Cardiac fibroblast (primary cell): ENCODE data around the gene ANKDD1A.

Experiments used
- DNase-seq, 2 donors: peaks; one replicate each; pipeline versions ENCODE4 v3.0.0 to v3.0.0-alpha.2; 2010; ENCODE audit warnings: low read depth in 2 of 2
- H3K4me3 ChIP-seq, 2 donors: replicated peaks in 1 of 2; 1 replicate in 1 of 2; 2 replicates in 1 of 2; pipeline ENCODE4 v1.5.1; 2011; ENCODE audit warnings: low read depth in 2 of 2, low read length in 2 of 2, mild to moderate bottlenecking in 2 of 2, moderate library complexity in 1 of 2
- TF ChIP-seq, protein P1 (sequence below): IDR thresholded peaks from one replicate; pipeline ENCODE4 v1.5.1; 2011; ENCODE audit warnings: low read depth, mild to moderate bottlenecking, low read length, inconsistent platforms

The ANKDD1A gene

DNA sequence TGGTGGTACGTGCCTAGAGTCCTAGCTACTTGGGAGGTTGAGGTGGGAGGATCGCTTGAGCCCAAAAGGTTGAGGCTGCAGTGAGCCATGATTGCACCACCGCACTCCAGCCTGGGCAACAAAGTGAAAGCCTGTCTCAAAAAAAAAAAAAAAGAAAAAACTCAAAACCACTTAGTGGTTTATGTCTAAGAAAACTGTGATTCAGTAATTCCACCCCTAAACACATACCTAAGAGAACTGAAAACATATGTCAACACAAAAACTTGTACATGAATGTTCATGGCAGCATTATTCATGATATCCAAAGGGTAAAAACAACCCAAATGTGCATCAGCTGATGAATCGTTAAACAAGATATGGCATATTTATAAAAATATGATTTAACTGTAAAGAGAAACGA is 63.7 kb downstream of the ANKDD1A start:
- no peak for DNase-seq

DNA sequence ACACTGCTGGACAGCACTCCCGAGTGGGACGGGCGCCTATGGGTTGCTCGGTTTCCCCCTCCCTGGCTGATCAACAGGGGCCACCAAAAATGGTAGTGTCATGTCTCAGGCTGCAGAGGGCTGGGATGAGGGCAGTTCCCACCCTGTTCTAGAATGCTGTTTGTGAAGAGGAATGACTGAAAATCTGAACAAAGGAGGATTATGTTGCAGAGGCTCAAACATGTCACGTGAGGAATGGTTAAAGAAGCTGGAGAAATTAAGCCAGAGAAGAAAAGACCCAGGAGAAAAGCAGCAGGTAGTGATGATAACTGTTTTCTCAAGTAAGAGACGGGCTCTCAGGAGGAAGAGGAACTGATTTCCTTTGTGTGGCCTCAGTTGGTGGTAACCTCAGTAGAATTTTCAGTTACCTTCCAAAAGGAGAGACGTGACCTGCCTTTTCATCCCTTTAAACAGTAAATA is 67.6 kb downstream of the ANKDD1A start:
- TF ChIP-seq, protein P1, sequence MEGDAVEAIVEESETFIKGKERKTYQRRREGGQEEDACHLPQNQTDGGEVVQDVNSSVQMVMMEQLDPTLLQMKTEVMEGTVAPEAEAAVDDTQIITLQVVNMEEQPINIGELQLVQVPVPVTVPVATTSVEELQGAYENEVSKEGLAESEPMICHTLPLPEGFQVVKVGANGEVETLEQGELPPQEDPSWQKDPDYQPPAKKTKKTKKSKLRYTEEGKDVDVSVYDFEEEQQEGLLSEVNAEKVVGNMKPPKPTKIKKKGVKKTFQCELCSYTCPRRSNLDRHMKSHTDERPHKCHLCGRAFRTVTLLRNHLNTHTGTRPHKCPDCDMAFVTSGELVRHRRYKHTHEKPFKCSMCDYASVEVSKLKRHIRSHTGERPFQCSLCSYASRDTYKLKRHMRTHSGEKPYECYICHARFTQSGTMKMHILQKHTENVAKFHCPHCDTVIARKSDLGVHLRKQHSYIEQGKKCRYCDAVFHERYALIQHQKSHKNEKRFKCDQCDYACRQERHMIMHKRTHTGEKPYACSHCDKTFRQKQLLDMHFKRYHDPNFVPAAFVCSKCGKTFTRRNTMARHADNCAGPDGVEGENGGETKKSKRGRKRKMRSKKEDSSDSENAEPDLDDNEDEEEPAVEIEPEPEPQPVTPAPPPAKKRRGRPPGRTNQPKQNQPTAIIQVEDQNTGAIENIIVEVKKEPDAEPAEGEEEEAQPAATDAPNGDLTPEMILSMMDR, result no peak
- no peak for DNase-seq

More for the DNA sequence above, 63.7 kb downstream of the ANKDD1A start:
- H3K4me3 ChIP-seq, result no peak overlapping the region
- TF ChIP-seq, protein P1, result no peak

DNA sequence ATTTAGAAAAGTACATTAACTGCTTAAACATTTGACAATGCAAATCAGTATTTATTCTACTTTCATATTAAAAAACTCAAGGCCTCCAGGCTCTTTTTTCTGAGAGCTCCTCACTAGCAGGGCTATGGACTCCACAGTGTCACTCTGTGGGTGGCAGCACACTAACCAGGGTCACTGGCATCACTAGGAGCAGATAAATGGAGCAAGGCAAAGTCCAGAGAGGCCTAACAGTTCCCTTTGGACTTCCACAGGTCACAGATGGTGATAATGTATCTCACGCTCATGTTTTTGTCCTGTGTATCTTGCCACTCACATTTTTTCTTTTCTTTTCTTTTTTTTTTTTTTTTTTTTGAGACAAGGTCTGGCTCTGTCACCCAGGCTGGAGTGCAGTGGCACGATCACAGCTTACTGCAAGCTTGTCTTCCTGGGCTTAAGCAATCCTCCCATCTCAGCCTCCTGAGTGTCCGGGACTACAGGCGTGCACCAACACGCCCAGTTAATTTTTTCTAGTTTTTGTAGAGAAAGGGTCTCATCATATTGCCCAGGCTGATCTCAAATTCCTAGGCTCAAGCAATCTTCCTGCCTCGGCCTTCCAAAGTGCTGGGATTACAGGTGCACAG is 70.2 kb downstream of the ANKDD1A start:
- no peak overlapping the region for H3K4me3 ChIP-seq
- DNase-seq, result no peak
- TF ChIP-seq, protein P1, result no peak

More for the DNA sequence above, 67.6 kb downstream of the ANKDD1A start:
- no peak overlapping the region for H3K4me3 ChIP-seq

DNA sequence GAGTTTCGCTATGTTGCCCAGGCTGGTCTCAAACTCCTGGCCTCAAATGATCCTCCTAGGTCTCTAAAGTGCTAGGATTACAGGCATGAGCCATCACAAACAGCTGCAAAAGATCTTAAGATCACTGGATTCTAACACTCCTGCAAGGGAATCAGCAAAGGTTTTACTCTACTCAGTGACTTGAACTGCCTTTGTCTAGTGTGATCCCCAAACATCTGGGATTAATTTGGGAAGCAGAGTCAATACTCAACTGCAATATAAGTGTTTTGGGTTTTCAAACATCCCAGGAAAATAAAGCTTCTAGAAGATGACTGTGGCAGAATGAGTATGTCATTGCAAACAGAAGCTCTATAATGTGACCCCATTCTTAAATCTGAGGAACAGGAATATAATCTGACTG is 70.8 kb downstream of the ANKDD1A start:
- H3K4me3 ChIP-seq, result no peak overlapping the region
- TF ChIP-seq, protein P1, result no peak
- no peak for DNase-seq

GRCh38 chr15:64985366-64986033 is 73.8 kb downstream of the ANKDD1A start:
- H3K4me3 ChIP-seq, result no peak overlapping the region
- DNase-seq, result peak; percentile 49 to 53

GRCh38 chr15:64987136-64987535 is 75.4 kb downstream of the ANKDD1A start:
- no peak overlapping the region for H3K4me3 ChIP-seq
- DNase-seq, result peak in 1 of 2 donors; percentile 10
- TF ChIP-seq, protein P1, result no peak

More at GRCh38 chr15:64985366-64986033, 73.8 kb downstream of the ANKDD1A start:
- TF ChIP-seq, protein P1, result no peak
